ENCODE measurements around the gene DRC3. TPM values are rescaled to one million over a fixed set of nuclear protein-coding genes. Genes with fewer than 3 reads are reported as not detected.

Gene DRC3
- total RNA-seq, 1 experiment from 2014 or later = 2.4 TPM

DNA sequence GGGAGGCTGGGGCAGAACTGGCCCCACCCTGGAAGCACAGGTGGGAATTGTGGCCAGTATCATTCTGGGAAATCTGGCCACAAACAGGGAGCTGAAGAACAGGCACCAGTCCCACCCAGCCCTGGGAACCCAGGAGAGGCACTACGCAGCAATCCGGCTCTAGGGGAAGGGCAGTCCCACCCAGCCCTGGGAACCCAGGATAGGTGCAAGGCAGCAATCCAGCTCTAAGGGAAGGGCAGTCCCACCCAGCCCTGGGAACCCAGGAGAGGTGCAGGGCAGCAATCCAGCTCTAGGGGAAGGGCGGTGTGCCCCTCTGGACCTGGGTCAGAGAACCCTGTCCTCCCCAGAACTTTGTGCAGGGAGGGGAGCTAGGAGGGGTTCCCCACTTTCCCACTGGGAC is 7.1 kb downstream of the DRC3 start (continued):
- TF ChIP-seq, protein P1, sequence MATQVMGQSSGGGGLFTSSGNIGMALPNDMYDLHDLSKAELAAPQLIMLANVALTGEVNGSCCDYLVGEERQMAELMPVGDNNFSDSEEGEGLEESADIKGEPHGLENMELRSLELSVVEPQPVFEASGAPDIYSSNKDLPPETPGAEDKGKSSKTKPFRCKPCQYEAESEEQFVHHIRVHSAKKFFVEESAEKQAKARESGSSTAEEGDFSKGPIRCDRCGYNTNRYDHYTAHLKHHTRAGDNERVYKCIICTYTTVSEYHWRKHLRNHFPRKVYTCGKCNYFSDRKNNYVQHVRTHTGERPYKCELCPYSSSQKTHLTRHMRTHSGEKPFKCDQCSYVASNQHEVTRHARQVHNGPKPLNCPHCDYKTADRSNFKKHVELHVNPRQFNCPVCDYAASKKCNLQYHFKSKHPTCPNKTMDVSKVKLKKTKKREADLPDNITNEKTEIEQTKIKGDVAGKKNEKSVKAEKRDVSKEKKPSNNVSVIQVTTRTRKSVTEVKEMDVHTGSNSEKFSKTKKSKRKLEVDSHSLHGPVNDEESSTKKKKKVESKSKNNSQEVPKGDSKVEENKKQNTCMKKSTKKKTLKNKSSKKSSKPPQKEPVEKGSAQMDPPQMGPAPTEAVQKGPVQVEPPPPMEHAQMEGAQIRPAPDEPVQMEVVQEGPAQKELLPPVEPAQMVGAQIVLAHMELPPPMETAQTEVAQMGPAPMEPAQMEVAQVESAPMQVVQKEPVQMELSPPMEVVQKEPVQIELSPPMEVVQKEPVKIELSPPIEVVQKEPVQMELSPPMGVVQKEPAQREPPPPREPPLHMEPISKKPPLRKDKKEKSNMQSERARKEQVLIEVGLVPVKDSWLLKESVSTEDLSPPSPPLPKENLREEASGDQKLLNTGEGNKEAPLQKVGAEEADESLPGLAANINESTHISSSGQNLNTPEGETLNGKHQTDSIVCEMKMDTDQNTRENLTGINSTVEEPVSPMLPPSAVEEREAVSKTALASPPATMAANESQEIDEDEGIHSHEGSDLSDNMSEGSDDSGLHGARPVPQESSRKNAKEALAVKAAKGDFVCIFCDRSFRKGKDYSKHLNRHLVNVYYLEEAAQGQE (IDR thresholded peaks at IDR 0.05; ENCODE audit: low read depth) = no peak
- TF ChIP-seq FOSL1 (IDR thresholded peaks at IDR 0.05; ENCODE audit: low read depth) (no peak), EZH2 (IDR thresholded peaks at IDR 0.05) (no peak), JUND (IDR thresholded peaks at IDR 0.05) (no peak), ZFX (IDR thresholded peaks at IDR 0.05) (no peak), YY1 (IDR thresholded peaks at IDR 0.05; ENCODE audit: extremely low read depth, insufficient replicate concordance, low read depth, low read length) (no peak), ZNF274 (IDR thresholded peaks at IDR 0.05; ENCODE audit: low read depth, low read length) (no peak), EGR1 (IDR thresholded peaks at IDR 0.05; ENCODE audit: low read depth) (no peak), CBX3 (IDR thresholded peaks at IDR 0.05; ENCODE audit: low read depth) (no peak)
- TF ChIP-seq, protein P2, sequence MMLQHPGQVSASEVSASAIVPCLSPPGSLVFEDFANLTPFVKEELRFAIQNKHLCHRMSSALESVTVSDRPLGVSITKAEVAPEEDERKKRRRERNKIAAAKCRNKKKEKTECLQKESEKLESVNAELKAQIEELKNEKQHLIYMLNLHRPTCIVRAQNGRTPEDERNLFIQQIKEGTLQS (IDR thresholded peaks at IDR 0.05) = no peak

DNA sequence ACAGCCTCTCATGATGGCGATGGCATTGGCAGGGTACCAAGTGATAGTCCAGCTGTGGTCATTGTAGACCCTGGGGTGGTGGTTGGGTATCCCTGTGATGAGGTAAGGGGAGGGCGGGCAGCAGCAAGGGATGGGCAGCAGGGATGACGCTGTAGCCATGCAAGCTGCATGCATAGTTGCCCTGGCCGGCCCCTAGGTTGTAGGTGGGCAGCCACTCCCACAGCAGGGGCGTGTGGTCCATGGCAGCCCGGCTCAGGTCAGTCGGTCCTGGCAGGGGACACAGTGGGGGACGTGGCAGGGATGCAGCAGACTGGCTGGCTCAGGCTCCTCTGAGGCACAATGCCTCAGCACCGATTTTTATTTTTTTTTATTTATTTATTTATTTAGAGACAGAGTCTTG is 8.7 kb downstream of the DRC3 start:
- intact Hi-C loops (cut with micrococcal nuclease) = no loop called here
- no peaks in the 10 kb centered on the region for H3K79me2 ChIP-seq (ENCODE audit: insufficient read depth, low read length)
- ChIA-PET CTCF (no interaction called here), POLR2A (no interaction called here), RAD21 (ENCODE audit: low non-redundant PET in 1 of 2, low total read pairs in 2 of 2, uncharacterized antibody in 2 of 2, unreplicated experiment in 2 of 2) (no interaction called here)
- H3K4me3 ChIP-seq (replicated peaks in 1 of 2; ENCODE audit: low read depth in 1 of 2, low read length in 2 of 2) = no peak overlapping the region
- ATAC-seq (no peak), DNase-seq (ENCODE audit: low read depth, low spot score) (no peak)
- H3K36me3 ChIP-seq (ENCODE audit: control insufficient read depth in 1 of 2, insufficient read depth in 2 of 2, low read length in 2 of 2) = no peaks in the 10 kb centered on the region
- H3K4me1 ChIP-seq (ENCODE audit: control insufficient read depth in 1 of 2, insufficient read depth in 2 of 2, low read length in 2 of 2) = peaks cover 0 to 6% of the 10 kb centered on the region in 2 experiments; a peak in 1 of 4 replicates
- no TSS peak for BruUV-seq (replicated peaks)
- H2AFZ ChIP-seq (ENCODE audit: low read depth, low read length, poor library complexity, severe bottlenecking) = no peak overlapping the region
- no peaks in the 10 kb centered on the region for H3K27me3 ChIP-seq (ENCODE audit: insufficient read depth, low read length)
- no peaks in the 10 kb centered on the region for H4K20me1 ChIP-seq (ENCODE audit: insufficient read depth)
- H3K9ac ChIP-seq (ENCODE audit: low read length) = no peak overlapping the region
- TF ChIP-seq EZH2phosphoT487 (IDR thresholded peaks at IDR 0.05; ENCODE audit: borderline replicate concordance) (no peak), ELF1 (IDR thresholded peaks at IDR 0.05; ENCODE audit: borderline replicate concordance, low read depth) (no peak), SP1 (IDR thresholded peaks at IDR 0.05; ENCODE audit: low read depth) (no peak), YY1 (IDR thresholded peaks at IDR 0.05; ENCODE audit: extremely low read depth, insufficient replicate concordance, low read depth, low read length) (no peak)
- H3K4me2 ChIP-seq (ENCODE audit: low read length) = no peak overlapping the region
- H3K9me2 ChIP-seq (ENCODE audit: insufficient read depth) = no peaks in the 10 kb centered on the region
- H3K27ac ChIP-seq (ENCODE audit: low read depth, low read length) = no peak overlapping the region
- H3K9me3 ChIP-seq (ENCODE audit: control insufficient read depth in 1 of 2, insufficient read depth in 1 of 2, low read depth in 1 of 2, low read length in 2 of 2) = no peaks in the 10 kb centered on the region

Measured in HCT116 (cell line).